GM12872 (cell line): ENCODE results near the gene GRB2.

Source experiments
- CTCF ChIP-seq: IDR thresholded peaks from 3 replicates; pipeline ENCODE4 v1.5.1; 2011; ENCODE audit warnings: low read depth, mild to moderate bottlenecking, low read length, moderate library complexity; ENCODE audit not compliant: insufficient read depth

GRB2 gene

GRCh38 chr17:75440738-75441448 is 35.4 kb upstream of the GRB2 start:
- no peak for TF ChIP-seq CTCF

- TF ChIP-seq CTCF, result no peak
These were observed 33.8 kb upstream of the GRB2 start for GRCh38 chr17:75439287-75439686.

- no peak for TF ChIP-seq CTCF
These were observed 27.8 kb upstream of the GRB2 start for GRCh38 chr17:75433218-75433783.

- no peak for TF ChIP-seq CTCF
These were observed 24.9 kb upstream of the GRB2 start for GRCh38 chr17:75430159-75430974.

- TF ChIP-seq CTCF, result no peak
These were observed 23.3 kb upstream of the GRB2 start for GRCh38 chr17:75428543-75429469.

- TF ChIP-seq CTCF, result no peak
These were observed 13.1 kb upstream of the GRB2 start for GRCh38 chr17:75418531-75418930.
